B cell (primary cell): ENCODE results near the gene MOAP1. TPM values are rescaled to one million over a fixed set of nuclear protein-coding genes. Genes with fewer than 3 reads are reported as not detected.
A peak's percentile ranks its signal among the peaks of the same experiment; 100 is the strongest.
"Not testable (repeated sequence)": the region's sequence is repeated elsewhere in the genome, so short reads cannot be mapped to it uniquely, and the experiment has no call there.

Experiments used
- ATAC-seq: fragments of 200-7000 bp; cut with Tn5 transposase; one replicate; pipeline ENCODE4 v1.10.0; 2021; ENCODE audit warnings: low read depth, mild to moderate bottlenecking, moderate number of reproducible peaks, moderate library complexity
- CTCF ChIA-PET: fragments of 350-600 bp; sonication (Branson Sonifier 250); formaldehyde crosslinking; loops from one replicate; lab custom pipeline; 2021; ENCODE audit warnings: antibody characterized with exemption, inconsistent platforms; lab: Charles Lee
- POLR2A ChIA-PET: fragments of 350-600 bp; sonication (Branson Sonifier 250); formaldehyde crosslinking; loops from one replicate; lab custom pipeline; 2021; ENCODE audit warnings: antibody characterized with exemption; lab: Charles Lee
- DNase-seq: peaks from one replicate; pipeline ENCODE4 v3.0.0; 2013
- H2AFZ ChIP-seq: 2 replicates; pipeline ENCODE4 v1.6.1; 2012; ENCODE audit warnings: mild to moderate bottlenecking, low read depth, low read length; ENCODE audit not compliant: insufficient read depth, poor library complexity, severe bottlenecking
- H3K27ac ChIP-seq, 2 donors: 1 replicate in 1 of 2; 2 replicates in 1 of 2; pipeline ENCODE4 v1.5.1; 2012 to 2013; ENCODE audit warnings: low read length in 2 of 2, mild to moderate bottlenecking in 2 of 2, moderate library complexity in 1 of 2
- H3K27me3 ChIP-seq, 4 experiments: fragments of 200-600 bp in 1 of 4; sonication (generic) in 1 of 4; replicated peaks in 1 of 4; 1 replicate in 2 of 4; 2 replicates in 2 of 4; pipeline versions ENCODE4 v1.6.1 to v1.7.0; 2013 to 2016; ENCODE audit warnings: low read length in 3 of 4, mild to moderate bottlenecking in 2 of 4, mixed read lengths in 1 of 4, moderate library complexity in 1 of 4; ENCODE audit not compliant: insufficient read depth in 4 of 4, control insufficient read depth in 3 of 4; ENCODE audit errors: control extremely low read depth in 1 of 4
- H3K36me3 ChIP-seq, 2 experiments: replicated peaks in 1 of 2; 1 replicate in 1 of 2; 2 replicates in 1 of 2; pipeline versions ENCODE4 v1.6.1 to v1.7.1; 2013; ENCODE audit warnings: low read length in 1 of 2; ENCODE audit not compliant: insufficient read depth in 2 of 2, control insufficient read depth in 1 of 2; ENCODE audit errors: control extremely low read depth in 1 of 2, extremely low read depth in 1 of 2
- H3K4me1 ChIP-seq, 2 donors: fragments of 200-600 bp in 1 of 2; sonication (generic) in 1 of 2; 1 replicate in 1 of 2; 2 replicates in 1 of 2; pipeline versions ENCODE4 v1.5.1 to v1.6.1; 2013 to 2017; ENCODE audit warnings: low read length in 2 of 2; ENCODE audit not compliant: control insufficient read depth in 2 of 2, insufficient read depth in 2 of 2
- H3K4me2 ChIP-seq: replicated peaks from 2 replicates; pipeline ENCODE3; 2012; ENCODE audit warnings: mild to moderate bottlenecking, low read depth, low read length; ENCODE audit not compliant: poor library complexity, severe bottlenecking
- H3K4me3 ChIP-seq, 5 experiments: fragments of 200-600 bp in 1 of 5; sonication (generic) in 1 of 5; 1 replicate in 3 of 5; 2 replicates in 2 of 5; pipeline versions ENCODE4 v1.5.1 to v1.7.0; 2011 to 2016; ENCODE audit warnings: low read length in 4 of 5, mild to moderate bottlenecking in 4 of 5, low read depth in 2 of 5, control low read depth in 1 of 5, moderate library complexity in 1 of 5; ENCODE audit not compliant: insufficient read depth in 1 of 5; ENCODE audit errors: control extremely low read depth in 1 of 5, extremely low read depth in 1 of 5
- H3K79me2 ChIP-seq: fragments of 200-600 bp; sonication (generic); one replicate; pipeline ENCODE4 v1.6.0; 2016; ENCODE audit warnings: low read length; ENCODE audit not compliant: control insufficient read depth, insufficient read depth
- H3K9ac ChIP-seq: fragments of 200-600 bp; sonication (generic); 2 replicates; pipeline ENCODE4 v1.6.1; 2017; ENCODE audit warnings: mild to moderate bottlenecking, low read length, moderate library complexity
- H3K9me3 ChIP-seq, 3 donors: one replicate each; pipeline versions ENCODE4 v1.6.1 to v1.7.1; 2013; ENCODE audit warnings: low read length in 2 of 3; ENCODE audit not compliant: control insufficient read depth in 2 of 3, insufficient read depth in 1 of 3; ENCODE audit errors: control extremely low read depth in 1 of 3
- H4K20me1 ChIP-seq: 2 replicates; pipeline ENCODE4 v1.6.0; 2012; ENCODE audit warnings: mild to moderate bottlenecking, low read length; ENCODE audit not compliant: insufficient read depth, control insufficient read depth, poor library complexity, severe bottlenecking
- H3K27ac Mint-ChIP-seq: one replicate; pipeline ENCODE4 v1.8.0; 2021; ENCODE audit warnings: mixed read lengths
- H3K27me3 Mint-ChIP-seq: one replicate; pipeline ENCODE4 v1.8.0; 2021; ENCODE audit warnings: mixed read lengths
- H3K4me1 Mint-ChIP-seq: one replicate; pipeline ENCODE4 v1.8.0; 2021; ENCODE audit warnings: mixed read lengths
- H3K4me3 Mint-ChIP-seq: one replicate; pipeline ENCODE4 v1.8.0; 2021; ENCODE audit warnings: mixed read lengths
- H3K9me3 Mint-ChIP-seq: one replicate; pipeline ENCODE4 v1.8.0; 2022; ENCODE audit warnings: mixed read lengths; ENCODE audit not compliant: insufficient read depth
- EZH2 ChIP-seq: IDR thresholded peaks from 2 replicates; pipeline ENCODE4 v1.6.1; 2012; ENCODE audit warnings: borderline replicate concordance, low read depth, mild to moderate bottlenecking, moderate library complexity, low read length; ENCODE audit not compliant: insufficient read depth, poor library complexity, severe bottlenecking
- WGBS: methylation state at CpG from one replicate; pipeline ENCODE4 v1.1.5; 2013; ENCODE audit warnings: missing lambda C conversion rate; ENCODE audit not compliant: insufficient coverage; 5-methylcytosine and 5-hydroxymethylcytosine counted together
- intact Hi-C: fragments of 100-400 bp; cut with micrococcal nuclease; formaldehyde crosslinking; loops from one replicate; pipeline ENCODE4 v1.10.0; 2022
- polyA plus RNA-seq: library from polyadenylated mRNA; depleted of rRNA; stranded (reverse); fragments of >200 nt; gene quantifications from 2 replicates; pipeline ENCODE4 v1.2.3, GENCODE V29; 2012
- total RNA-seq, 2 donors: library from RNA; stranded (reverse); fragments of 120-200 nt in 1 of 2; gene quantifications; 1 replicate in 1 of 2; 2 replicates in 1 of 2; pipeline versions ENCODE4 v1.2.3 to v1.2.4, GENCODE V29; 2013 to 2022
- TF ChIP-seq, protein P1 (sequence below): fragments of 200-600 bp; IDR thresholded peaks from one replicate; pipeline ENCODE4 v1.8.0; 2022; ENCODE audit warnings: antibody characterized with exemption, mild to moderate bottlenecking

The MOAP1 gene
- total and polyA plus RNA-seq, 2 donors (not counting 1 experiment from before 2014, with no cell fraction given), result 30.8 to 74.9 TPM

DNA sequence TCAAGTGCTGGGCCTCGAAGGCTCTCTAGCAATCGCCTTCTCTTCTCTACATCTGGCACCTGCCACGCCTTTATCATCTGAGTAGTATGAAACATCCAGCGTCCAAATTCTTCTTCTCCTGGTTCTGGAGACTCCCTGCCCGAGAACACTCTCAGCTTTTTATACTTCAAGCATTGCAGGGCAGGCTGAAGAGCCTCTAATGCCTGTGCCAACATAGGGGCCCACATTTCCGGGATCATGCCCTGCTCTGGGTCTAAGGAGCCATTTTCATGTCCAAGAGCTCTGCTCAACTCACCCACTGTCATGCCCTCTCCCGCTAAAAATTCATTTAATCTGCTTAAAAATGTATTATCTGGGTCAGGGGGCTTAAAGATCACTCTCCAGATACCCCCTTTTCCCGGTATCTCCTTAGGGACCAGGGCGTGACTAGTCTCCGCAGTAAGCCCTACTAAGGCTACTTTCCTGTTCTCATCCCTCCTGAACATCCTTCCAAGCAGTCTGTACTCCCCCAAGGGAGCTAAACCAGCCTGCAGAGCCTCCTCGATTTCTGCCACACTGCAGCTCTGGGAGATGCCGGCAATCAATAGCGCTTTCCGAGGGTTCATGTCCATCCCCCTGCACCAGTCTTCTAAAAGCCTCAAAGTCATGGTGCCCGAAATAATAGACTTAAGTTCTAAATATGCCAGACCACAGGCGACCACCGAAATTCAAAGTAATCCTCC is 940 bp downstream of the MOAP1 start:
- Histone ChIP-seq H3K9me3 (no peaks in the 10 kb centered on the region), H3K27ac (peak overlapping the region; percentile 22 to 97), H3K27me3 (no peaks in the 10 kb centered on the region), H3K4me2 (peak overlapping the region; percentile 83), H3K4me1 (peaks cover 16 to 26% of the 10 kb centered on the region in 2 donors), H3K79me2 (peaks cover 29% of the 10 kb centered on the region), H4K20me1 (peaks cover 14% of the 10 kb centered on the region), H3K9ac (peak overlapping the region; percentile 98), H3K4me3 (peak overlapping the region; percentile 21 to 95 (median 89)), H2AFZ (peak overlapping the region; percentile 78), H3K36me3 (peaks cover 0 to 20% of the 10 kb centered on the region in 2 experiments)
- Mint-ChIP-seq H3K4me3 (peak overlapping the region; percentile 85), H3K9me3 (no peaks in the 10 kb centered on the region), H3K27me3 (no peaks in the 10 kb centered on the region), H3K27ac (peak overlapping the region; percentile 93), H3K4me1 (peaks cover 32% of the 10 kb centered on the region)
- intact Hi-C loops, result loop anchor here (1.0 to 10.0 kb wide), 5 partner anchors 44 to 1671 kb away; partner anchors contain the start of genes BTBD7, GOLGA5, PPP4R3A and PPP4R4
- no peak for TF ChIP-seq EZH2
- TF ChIP-seq, protein P1, sequence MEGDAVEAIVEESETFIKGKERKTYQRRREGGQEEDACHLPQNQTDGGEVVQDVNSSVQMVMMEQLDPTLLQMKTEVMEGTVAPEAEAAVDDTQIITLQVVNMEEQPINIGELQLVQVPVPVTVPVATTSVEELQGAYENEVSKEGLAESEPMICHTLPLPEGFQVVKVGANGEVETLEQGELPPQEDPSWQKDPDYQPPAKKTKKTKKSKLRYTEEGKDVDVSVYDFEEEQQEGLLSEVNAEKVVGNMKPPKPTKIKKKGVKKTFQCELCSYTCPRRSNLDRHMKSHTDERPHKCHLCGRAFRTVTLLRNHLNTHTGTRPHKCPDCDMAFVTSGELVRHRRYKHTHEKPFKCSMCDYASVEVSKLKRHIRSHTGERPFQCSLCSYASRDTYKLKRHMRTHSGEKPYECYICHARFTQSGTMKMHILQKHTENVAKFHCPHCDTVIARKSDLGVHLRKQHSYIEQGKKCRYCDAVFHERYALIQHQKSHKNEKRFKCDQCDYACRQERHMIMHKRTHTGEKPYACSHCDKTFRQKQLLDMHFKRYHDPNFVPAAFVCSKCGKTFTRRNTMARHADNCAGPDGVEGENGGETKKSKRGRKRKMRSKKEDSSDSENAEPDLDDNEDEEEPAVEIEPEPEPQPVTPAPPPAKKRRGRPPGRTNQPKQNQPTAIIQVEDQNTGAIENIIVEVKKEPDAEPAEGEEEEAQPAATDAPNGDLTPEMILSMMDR, result no peak
- DNase-seq (no peak), ATAC-seq (no peak)
- 49% methylated on average over 11 of the region's 17 CpGs for WGBS
- ChIA-PET CTCF (interaction anchor here (2.8 kb wide), 1 partner anchor 70 kb away, joined by 20 read pairs; no protein-coding TSS in a partner anchor), POLR2A (interaction anchor here (0.5 to 1.9 kb wide), 2 partner anchors 23 to 31 kb away, joined by 5 to 11 read pairs; partner anchors contain the start of genes GON7 and UBR7)

DNA sequence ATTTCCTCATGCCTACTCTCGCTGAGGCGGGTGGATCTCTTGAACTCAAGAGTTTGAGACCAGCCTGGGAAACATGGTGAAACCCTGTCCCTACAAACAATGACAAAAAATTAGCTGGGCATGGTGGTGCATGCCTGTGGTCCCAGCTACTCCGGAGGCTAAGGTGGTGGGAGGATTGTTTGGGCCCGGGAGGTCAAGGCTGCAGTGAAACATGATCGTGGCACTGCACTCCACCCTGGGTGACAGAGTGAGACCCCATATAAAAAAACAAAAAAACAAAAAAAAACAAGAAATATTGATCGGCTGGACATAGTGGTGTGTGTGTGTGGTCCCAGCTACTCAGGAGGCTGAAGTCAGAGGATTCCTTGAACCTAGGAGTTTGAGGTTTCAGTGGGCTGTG is 9.2 kb downstream of the MOAP1 start:
- Histone ChIP-seq H3K79me2 (no peaks in the 10 kb centered on the region), H3K4me3 (no peak overlapping the region), H3K9me3 (no peaks in the 10 kb centered on the region), H3K27ac (no peak overlapping the region), H2AFZ (no peak overlapping the region), H3K4me2 (no peak overlapping the region), H3K4me1 (no peaks in the 10 kb centered on the region), H4K20me1 (no peaks in the 10 kb centered on the region), H3K27me3 (no peaks in the 10 kb centered on the region), H3K9ac (no peak overlapping the region), H3K36me3 (no peaks in the 10 kb centered on the region)
- Mint-ChIP-seq H3K4me3 (no peak overlapping the region), H3K9me3 (no peaks in the 10 kb centered on the region), H3K4me1 (no peaks in the 10 kb centered on the region), H3K27ac (no peak overlapping the region), H3K27me3 (no peaks in the 10 kb centered on the region)
- DNase-seq (no peak), ATAC-seq (no peak)
- CTCF ChIA-PET, result interaction anchor here (0.6 to 2.2 kb wide), 3 partner anchors 9 to 207 kb away, joined by 3 to 11 read pairs (median 6); partner anchors contain the start of genes LYSET and MOAP1
- TF ChIP-seq EZH2, result no peak
- TF ChIP-seq, protein P1, result no peak
- 100% methylated on average over 1 of the region's 6 CpGs for WGBS
- POLR2A ChIA-PET, result no interaction called here
- intact Hi-C loops, result no loop called here

DNA sequence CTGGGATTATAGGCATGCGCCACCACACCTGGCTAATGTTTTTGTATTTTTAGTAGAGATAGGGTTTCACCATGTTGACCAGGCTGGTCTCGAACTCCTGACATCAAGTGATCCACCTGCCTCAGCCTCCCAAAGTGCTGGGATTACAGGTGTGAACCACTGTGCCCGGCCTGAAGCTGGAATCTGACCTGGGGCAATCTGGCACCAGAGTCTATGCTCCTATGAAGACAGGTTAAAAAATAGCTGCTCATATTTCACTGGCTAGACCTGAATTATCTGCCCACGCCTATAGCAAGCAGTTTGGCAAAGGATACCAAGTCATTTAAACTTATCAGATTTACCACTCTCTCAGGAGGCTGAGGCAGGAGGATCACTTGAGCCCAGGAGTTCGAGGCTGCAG is 10.0 kb downstream of the MOAP1 start:
- H3K27me3 ChIP-seq, POLR2A ChIA-PET, H4K20me1 ChIP-seq, H3K9me3 Mint-ChIP-seq, H3K36me3 ChIP-seq, H3K4me1 ChIP-seq, ATAC-seq, H3K27ac Mint-ChIP-seq, H3K9me3 ChIP-seq, H3K27me3 Mint-ChIP-seq, DNase-seq, H3K9ac ChIP-seq, H3K4me1 Mint-ChIP-seq, intact Hi-C loops, H2AFZ ChIP-seq, H3K4me2 ChIP-seq, H3K27ac ChIP-seq, H3K79me2 ChIP-seq, H3K4me3 Mint-ChIP-seq, H3K4me3 ChIP-seq: not testable (repeated sequence)
- WGBS, result 96% methylated on average over 4 of the region's 5 CpGs
- CTCF ChIA-PET, result interaction anchor here (2.2 kb wide), 1 partner anchor 61 kb away, joined by 11 read pairs; no protein-coding TSS in a partner anchor
